GM18873 (cell line): Measurements from ENCODE around the gene ZNF609.

Source experiments
- ATAC-seq: cut with Tn5 transposase; IDR thresholded peaks from one replicate; pipeline ENCODE4 v1.9.1; 2021; ENCODE audit warnings: mild to moderate bottlenecking, moderate library complexity, moderate number of reproducible peaks; ENCODE audit not compliant: unreplicated experiment, low FRiP score

ZNF609 gene

GRCh38 chr15:64710676-64711428 is 250.5 kb downstream of the ZNF609 start:
- no peak for ATAC-seq

- no peak for ATAC-seq
These were observed 252.0 kb downstream of the ZNF609 start for GRCh38 chr15:64712353-64712752.

- ATAC-seq: no peak
These were observed 253.2 kb downstream of the ZNF609 start for GRCh38 chr15:64713592-64713991.

GRCh38 chr15:64716452-64716851 is 256.1 kb downstream of the ZNF609 start:
- ATAC-seq: no peak

DNA sequence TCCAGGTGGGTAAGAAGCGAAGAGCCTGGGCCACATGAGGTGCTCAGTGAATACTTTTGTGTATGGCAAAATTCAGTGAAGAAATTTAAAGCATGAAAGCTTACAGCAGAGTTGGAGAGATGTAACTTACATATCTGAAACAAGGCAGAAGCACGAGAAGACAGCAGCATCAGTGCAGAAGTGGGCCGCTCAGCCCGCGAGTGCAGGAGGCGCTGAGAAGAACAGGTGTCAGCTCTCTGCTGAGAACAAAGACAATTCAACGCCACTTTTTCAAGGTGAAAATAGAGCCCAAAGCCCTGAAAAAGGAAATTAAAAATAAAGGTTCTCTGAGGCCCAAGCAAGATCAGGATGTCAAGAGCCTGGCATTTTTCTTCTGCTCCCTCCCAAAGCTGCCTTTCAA is 256.8 kb downstream of the ZNF609 start:
- no peak for ATAC-seq

GRCh38 chr15:64717735-64718495 is 257.5 kb downstream of the ZNF609 start:
- ATAC-seq: no peak

- no peak for ATAC-seq
These were observed 259.8 kb downstream of the ZNF609 start for GRCh38 chr15:64720188-64720587.

GRCh38 chr15:64730151-64730550 is 269.8 kb downstream of the ZNF609 start:
- ATAC-seq: no peak

DNA sequence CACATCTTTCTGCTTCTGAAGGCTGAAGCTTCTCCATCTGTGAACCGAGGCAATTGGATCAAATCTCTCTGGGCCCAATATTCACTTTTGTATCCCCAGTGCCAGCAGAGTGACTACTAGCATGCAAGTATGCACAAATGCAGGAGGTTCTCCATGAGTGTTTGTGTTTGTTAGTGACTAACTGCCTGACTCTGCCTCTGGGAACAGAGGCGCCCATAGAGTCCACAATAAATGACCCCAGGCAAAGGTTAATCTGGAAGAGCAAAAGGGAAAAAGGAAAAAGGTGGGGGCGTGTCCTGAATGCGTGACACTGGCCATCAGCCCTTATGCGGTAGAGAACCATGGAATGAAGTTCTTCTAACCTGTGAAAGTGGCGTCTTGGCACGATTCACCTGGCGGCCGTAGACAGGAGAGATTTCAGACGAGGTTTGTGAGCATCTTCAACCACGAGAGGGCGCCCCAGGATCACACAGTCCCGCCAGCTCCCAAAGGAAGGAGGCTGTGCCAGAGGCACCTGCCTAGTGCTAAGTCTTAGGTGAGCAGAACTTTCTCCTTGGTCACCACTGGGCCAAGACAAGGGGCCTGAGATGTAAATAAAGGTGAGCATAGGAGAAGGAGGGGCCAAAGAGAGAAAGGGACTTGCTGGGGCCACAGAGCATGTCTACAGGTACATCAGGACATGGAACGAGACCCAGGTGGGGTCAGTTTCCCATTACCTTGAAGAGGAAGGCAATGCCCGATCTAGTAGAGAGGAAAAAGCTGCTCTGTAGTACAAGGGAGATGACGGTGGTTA is 270.8 kb downstream of the ZNF609 start:
- ATAC-seq: no peak

GRCh38 chr15:64731805-64732151 is 271.4 kb downstream of the ZNF609 start:
- ATAC-seq: no peak

DNA sequence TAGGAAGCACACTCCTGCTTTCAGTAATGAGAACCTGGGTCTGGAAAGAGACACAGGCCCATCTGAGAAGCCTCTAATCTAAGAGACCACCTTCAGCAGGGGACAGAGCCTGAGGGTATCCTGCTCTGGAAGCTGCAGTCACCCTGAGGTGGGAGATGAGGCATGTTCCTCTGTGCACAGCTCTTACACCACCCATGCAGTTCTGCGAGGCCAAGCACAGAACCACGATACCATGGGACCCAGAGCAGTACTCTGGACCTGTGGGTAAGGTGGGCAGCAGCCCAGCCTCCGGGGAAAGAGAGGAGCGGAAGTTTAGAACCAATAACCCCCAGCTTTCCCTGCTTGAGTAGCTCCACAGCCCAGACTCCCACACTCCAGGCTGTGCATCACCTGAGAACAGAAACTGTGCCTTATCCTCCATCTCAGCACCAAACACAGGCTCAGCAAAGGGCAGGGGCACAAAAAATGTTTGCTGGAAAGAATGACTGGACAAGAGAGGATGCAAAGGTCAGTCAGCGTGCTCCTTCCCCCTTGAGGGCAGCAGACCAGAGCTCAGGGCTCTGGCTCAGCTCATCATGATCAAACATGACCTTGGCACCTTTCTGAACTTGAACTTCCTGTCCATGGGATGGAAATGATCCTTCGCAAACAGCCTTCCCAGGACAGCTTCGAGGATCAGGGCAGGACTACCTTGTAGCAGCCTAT is 271.9 kb downstream of the ZNF609 start:
- ATAC-seq: no peak
